Dendritic cell treated with granulocyte-macrophage colony-stimulating factor and Interleukin-4, amounts not matched to agents 40 ng/mL and 50 ng/mL, for 4 days (primary cell): ENCODE data around the gene EFNA1.

Experiments used
- H3K27ac Mint-ChIP-seq: one replicate; pipeline ENCODE4 v1.8.0; 2022; ENCODE audit warnings: mild to moderate bottlenecking, mixed read lengths
- H3K27me3 Mint-ChIP-seq: one replicate; pipeline ENCODE4 v1.8.0; 2022; ENCODE audit warnings: mild to moderate bottlenecking, mixed read lengths
- H3K36me3 Mint-ChIP-seq: one replicate; pipeline ENCODE4 v1.8.0; 2022; ENCODE audit warnings: low read depth, mixed read lengths
- H3K4me1 Mint-ChIP-seq: one replicate; pipeline ENCODE4 v1.8.0; 2022; ENCODE audit warnings: low read depth, mixed read lengths
- H3K4me3 Mint-ChIP-seq: one replicate; pipeline ENCODE4 v1.8.0; 2022; ENCODE audit warnings: mild to moderate bottlenecking, moderate library complexity, mixed read lengths
- H3K9me3 Mint-ChIP-seq: one replicate; pipeline ENCODE4 v1.8.0; 2022; ENCODE audit warnings: mixed read lengths
- intact Hi-C: fragments of 100-400 bp; cut with micrococcal nuclease; formaldehyde crosslinking; loops from one replicate; pipeline ENCODE4 v1.15.0; 2022

The EFNA1 gene

DNA sequence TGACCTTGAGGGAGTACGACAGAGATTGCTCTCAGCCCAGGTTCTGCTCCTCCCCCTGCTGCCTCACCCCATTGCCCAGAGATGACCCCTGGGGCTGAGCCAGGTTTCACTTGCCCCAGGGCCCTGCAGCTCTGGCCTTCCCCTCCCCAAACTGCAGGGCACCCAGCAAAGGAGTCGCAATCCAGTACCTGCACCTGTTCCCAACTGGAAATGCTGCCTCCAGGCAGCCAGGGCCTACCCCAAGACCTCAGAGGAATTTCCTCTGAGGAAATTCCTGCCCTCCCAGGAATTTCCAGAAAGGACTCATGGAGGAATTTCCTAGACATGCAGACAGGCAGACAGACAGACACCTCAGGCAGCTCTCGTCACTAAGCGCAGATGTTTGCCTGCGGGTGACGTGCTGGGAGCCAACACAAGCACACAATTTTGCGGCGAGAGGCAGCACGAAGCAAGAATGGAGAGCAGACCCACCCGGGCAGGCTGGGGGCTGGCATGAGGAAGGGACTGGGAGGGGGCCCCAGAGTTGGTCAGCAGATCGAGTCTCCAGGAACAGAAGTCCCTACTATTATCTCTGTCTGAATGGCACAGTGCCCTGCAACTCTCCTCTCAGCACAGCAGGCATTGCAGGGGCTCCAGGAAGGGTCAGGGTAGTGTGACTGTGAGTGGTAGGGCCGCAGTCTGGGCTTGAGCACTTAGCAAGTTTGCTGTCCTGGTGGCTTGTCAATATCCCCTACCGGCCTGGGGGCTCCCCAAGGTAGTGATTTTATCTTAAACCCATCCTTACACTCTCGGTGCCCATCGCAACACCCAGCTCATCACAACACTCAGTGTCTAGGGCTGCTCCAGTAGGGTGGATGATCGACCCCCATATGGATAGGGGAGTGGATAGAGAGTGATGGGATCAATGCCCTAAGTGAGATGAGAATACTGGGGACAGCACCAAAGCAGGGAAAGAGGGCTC, 2.9 kb upstream of the EFNA1 start:
- H3K4me3 Mint-ChIP-seq, result no peak overlapping the region
- peaks cover 89% of the 10 kb centered on the region for H3K27me3 Mint-ChIP-seq
- intact Hi-C loops, result loop anchor here (5.0 kb wide), 1 partner anchor 43 kb away; no protein-coding TSS in a partner anchor

DNA sequence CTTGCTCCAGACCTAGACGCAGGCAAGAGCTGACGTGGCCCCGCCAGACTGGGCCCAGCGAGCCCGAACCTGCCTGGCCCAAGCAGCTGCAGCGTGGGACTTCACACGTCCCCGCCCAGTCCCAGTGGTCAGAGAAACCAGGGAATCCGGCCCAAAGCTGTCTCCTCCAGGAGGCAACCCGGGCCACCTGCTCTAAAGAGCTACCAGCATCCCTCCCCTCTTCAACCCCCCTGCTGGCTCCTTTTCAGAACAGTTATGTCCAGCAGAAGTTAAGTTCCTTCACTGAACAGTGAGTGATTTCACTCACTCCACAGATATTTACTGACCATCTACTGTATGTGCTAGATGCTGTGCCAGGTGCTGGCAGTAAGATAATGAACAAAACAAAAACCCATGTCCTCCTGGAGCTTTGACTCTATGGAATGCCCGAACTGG, 2.1 kb upstream of the EFNA1 start:
- no peak overlapping the region for H3K27ac Mint-ChIP-seq
- intact Hi-C loops, result loop anchor here (5.0 kb wide), 1 partner anchor 42 kb away; no protein-coding TSS in a partner anchor
- peaks cover 90% of the 10 kb centered on the region for H3K27me3 Mint-ChIP-seq
- H3K4me1 Mint-ChIP-seq, result peaks cover 42% of the 10 kb centered on the region
- no peak overlapping the region for H3K4me3 Mint-ChIP-seq
- no peaks in the 10 kb centered on the region for H3K9me3 Mint-ChIP-seq
- H3K36me3 Mint-ChIP-seq, result no peaks in the 10 kb centered on the region

More for the DNA sequence above, 2.9 kb upstream of the EFNA1 start:
- no peaks in the 10 kb centered on the region for H3K36me3 Mint-ChIP-seq
- H3K4me1 Mint-ChIP-seq, result peaks cover 36% of the 10 kb centered on the region
- H3K9me3 Mint-ChIP-seq, result no peaks in the 10 kb centered on the region
- no peak overlapping the region for H3K27ac Mint-ChIP-seq

DNA sequence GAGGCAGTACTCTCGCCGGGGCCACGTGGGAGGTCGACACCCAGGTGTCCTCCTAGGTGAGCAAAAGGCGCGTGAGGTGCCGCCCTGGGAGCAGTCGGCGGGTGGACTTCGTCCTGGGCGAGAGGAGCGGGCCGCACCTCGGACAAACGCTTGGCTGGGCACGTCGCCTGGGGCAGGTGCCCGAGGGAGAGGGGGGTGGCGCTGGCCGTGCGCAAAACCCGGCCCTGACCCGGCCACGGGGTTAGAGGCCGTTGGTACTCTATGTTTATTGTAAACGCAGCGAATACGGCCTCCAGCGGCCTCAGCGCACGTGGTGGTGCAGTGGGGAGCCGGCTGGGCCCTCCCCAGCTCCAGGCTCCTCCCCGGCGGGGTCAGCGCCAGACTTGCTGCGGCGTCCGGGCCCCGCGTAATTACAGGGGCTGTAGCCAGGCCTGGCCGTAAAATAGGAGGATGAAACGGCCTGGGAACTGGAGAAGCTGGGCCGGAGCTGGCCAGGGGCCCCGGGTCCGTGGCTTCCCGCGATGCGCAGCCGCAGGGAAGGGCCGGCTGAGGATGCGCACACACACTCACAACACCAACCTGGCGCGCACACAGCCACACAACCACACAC, 1.6 kb upstream of the EFNA1 start:
- Mint-ChIP-seq H3K27me3 (peaks cover 90% of the 10 kb centered on the region), H3K9me3 (no peaks in the 10 kb centered on the region), H3K36me3 (no peaks in the 10 kb centered on the region), H3K4me1 (peaks cover 45% of the 10 kb centered on the region), H3K27ac (no peak overlapping the region), H3K4me3 (no peak overlapping the region)
- intact Hi-C loops, result loop anchor here (5.0 kb wide), 1 partner anchor 41 kb away; no protein-coding TSS in a partner anchor

DNA sequence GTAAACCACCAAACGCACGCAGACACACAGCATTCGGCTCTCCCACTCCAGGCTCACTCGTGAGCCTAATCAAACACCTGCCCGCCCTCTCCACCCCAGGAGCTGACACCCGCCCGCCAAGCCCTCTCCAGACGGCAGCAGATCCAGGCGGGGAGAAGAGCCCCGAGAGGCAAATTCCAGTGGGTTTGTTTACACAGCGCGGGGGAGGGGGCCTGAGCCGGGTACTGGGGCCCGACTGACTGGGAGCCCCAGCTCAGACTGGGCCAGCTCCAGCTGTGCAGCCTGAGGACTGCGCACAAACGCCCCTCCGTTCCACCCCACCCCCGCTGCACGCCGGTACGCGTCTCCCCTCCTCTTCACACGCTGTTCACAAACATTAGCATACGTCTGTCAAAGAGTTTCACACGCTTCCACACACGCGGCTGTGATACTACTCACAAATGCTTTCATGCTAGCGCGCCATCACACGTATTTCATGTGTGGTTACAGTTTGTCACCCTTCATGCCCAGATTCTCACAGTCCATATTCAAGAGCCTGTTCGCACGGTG, 1.0 kb upstream of the EFNA1 start:
- H3K27me3 Mint-ChIP-seq, result peaks cover 88% of the 10 kb centered on the region
- peak overlapping the region; percentile 49 for H3K4me3 Mint-ChIP-seq
- intact Hi-C loops, result loop anchor here (5.0 kb wide), 1 partner anchor 41 kb away; no protein-coding TSS in a partner anchor
- peak overlapping the region; percentile 12 for H3K27ac Mint-ChIP-seq
- no peaks in the 10 kb centered on the region for H3K36me3 Mint-ChIP-seq
- peaks cover 46% of the 10 kb centered on the region for H3K4me1 Mint-ChIP-seq
- no peaks in the 10 kb centered on the region for H3K9me3 Mint-ChIP-seq

DNA sequence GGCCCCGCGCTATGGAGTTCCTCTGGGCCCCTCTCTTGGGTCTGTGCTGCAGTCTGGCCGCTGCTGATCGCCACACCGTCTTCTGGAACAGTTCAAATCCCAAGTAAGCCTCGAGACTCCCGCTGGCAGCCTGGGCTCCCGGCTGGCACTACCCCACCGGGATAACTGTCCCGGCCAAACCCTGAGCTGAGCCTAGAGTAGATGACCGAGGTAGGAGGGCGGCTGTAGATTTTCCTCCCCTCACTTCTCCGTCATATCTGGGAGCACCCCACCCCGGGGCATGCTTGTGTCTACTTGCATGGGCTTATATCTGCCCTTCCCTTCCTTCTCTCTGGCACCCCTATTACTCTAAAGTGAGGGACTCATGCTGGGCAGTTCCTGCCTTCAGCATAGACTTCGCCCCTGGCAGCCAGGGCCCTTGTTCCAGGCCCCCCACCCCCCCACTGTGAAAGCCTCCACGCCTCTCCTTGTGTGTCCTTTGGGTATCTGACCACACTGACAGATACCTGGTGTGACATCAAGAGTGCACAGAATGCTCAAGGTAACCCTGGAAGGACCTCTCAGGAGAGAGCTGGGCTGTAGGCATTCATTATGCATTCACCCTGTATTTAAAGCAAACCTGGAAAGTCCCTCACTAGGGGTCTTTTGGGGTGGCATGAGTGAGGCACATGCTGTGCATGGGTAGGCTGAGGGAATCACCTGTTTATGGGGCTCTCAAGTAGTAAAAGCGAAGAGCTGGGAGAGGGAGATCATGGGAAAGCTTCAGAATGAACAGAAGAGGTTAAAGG, 485 bp downstream of the EFNA1 start:
- intact Hi-C loops, result loop anchor here (5.0 kb wide), 1 partner anchor 39 kb away; no protein-coding TSS in a partner anchor
- Mint-ChIP-seq H3K9me3 (no peaks in the 10 kb centered on the region), H3K27ac (peak overlapping the region; percentile 7), H3K27me3 (peaks cover 82% of the 10 kb centered on the region), H3K36me3 (no peaks in the 10 kb centered on the region), H3K4me1 (peaks cover 54% of the 10 kb centered on the region), H3K4me3 (peak overlapping the region; percentile 49)

DNA sequence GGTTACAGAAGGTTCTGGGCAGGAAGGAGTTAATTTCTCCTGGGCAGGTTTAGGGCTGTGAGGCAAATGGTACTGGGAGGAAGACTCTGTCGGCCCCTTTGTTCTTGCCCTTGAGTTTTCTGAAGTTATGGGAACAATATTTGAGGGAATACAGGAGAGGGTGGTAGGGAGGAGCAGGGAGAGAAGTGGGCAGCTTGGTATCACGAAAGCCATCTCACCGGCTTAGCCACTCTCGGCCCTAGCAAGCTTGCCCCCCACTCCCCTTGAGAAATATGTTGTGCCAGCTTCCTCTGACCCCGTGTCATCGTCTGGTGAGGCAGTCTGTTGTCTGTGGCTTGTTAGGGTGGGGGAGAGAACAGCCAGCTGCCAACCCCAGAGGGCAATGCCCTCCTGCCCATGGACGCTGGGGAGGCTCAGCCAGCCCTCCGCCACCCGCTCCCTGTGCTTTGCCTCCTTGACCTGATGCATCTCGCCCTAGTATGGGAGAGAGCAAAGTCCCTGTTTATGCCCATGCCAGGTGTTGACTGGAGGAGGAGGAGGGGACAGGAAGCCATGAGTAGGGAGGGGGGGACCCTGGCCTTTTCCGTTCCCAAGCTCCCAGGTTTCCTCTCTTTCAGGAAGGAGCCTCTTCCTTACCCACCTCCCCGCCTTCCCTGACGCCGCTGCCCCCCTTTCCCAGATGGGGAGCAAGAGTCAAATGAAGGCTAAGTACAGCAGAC, 1.2 kb downstream of the EFNA1 start:
- intact Hi-C loops, result loop anchor here (5.0 kb wide), 1 partner anchor 38 kb away; no protein-coding TSS in a partner anchor
- Mint-ChIP-seq H3K27ac (peak overlapping the region; percentile 7), H3K4me1 (peaks cover 61% of the 10 kb centered on the region), H3K36me3 (no peaks in the 10 kb centered on the region), H3K4me3 (no peak overlapping the region), H3K9me3 (no peaks in the 10 kb centered on the region), H3K27me3 (peaks cover 77% of the 10 kb centered on the region)

DNA sequence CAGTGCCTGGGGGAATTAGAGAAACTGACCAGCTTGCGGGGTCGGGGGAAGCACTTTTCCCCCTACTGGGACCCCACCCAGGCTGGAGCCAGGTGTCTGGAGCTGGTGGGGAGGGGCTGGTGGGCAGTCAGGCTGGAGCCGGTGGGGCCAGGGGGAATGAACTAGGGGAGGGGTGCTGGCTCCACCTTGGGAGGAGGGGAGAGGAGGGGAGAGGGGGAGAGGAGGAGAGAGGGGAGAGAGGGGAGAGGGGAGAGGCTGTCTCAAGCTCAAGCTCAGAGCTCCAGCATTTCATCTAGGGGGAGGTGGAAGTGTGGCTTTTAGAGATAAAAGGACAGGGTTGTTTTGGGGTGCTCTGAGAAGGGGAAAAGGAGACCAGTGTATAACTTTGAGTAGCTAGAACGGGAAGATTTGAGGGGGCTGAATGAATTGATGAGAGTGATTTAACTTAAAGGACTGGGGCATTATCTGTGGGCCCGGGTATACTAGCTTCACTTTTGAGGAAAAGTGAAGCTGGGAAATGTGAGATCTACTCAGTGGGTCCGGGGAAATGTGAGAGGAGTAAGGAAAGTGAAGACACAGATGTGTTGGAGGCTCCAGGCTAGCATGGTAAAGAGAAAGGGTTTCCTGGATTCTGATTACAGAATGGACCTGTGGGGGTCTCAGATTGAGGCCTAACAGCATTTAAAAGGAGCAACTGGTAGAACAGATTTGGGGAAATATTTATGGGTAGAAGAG, 2.8 kb downstream of the EFNA1 start:
- Mint-ChIP-seq H3K36me3 (peaks cover 4% of the 10 kb centered on the region), H3K4me3 (no peak overlapping the region), H3K27ac (no peak overlapping the region), H3K9me3 (no peaks in the 10 kb centered on the region), H3K4me1 (peaks cover 76% of the 10 kb centered on the region), H3K27me3 (peaks cover 61% of the 10 kb centered on the region)
- intact Hi-C loops, result no loop called here

DNA sequence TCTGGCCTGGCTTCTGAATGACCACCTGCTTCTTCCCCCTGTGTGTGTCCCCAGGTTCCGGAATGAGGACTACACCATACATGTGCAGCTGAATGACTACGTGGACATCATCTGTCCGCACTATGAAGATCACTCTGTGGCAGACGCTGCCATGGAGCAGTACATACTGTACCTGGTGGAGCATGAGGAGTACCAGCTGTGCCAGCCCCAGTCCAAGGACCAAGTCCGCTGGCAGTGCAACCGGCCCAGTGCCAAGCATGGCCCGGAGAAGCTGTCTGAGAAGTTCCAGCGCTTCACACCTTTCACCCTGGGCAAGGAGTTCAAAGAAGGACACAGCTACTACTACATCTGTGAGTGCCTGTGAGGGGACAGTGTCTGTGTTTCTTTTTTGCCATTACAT, 3.6 kb downstream of the EFNA1 start:
- Mint-ChIP-seq H3K4me1 (peaks cover 81% of the 10 kb centered on the region), H3K36me3 (peaks cover 11% of the 10 kb centered on the region), H3K4me3 (no peak overlapping the region), H3K27me3 (peaks cover 54% of the 10 kb centered on the region), H3K9me3 (no peaks in the 10 kb centered on the region), H3K27ac (no peak overlapping the region)
- intact Hi-C loops, result no loop called here

DNA sequence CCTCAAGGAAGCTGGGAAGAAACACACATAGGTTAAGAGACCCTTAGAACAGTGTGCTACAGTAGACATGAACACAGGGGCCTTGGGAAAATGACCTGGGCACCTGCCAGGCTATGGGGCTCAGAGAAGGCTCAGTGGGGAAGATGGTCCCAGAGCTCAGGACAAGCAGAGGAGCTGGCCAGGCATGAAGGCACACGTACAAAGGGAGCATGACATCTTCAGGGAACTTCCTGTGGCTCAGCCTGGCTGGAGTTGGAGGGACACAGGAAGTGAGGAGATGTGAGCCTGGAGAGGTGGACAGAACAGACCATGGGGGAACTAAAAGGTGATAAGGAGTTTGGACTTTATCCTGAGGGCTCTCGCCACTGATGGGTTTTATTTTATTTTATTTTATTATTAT, 4.2 kb downstream of the EFNA1 start:
- Mint-ChIP-seq H3K27me3 (peaks cover 48% of the 10 kb centered on the region), H3K36me3 (peaks cover 14% of the 10 kb centered on the region), H3K4me3 (no peak overlapping the region), H3K9me3 (no peaks in the 10 kb centered on the region), H3K4me1 (peaks cover 80% of the 10 kb centered on the region), H3K27ac (no peak overlapping the region)
- intact Hi-C loops, result no loop called here

DNA sequence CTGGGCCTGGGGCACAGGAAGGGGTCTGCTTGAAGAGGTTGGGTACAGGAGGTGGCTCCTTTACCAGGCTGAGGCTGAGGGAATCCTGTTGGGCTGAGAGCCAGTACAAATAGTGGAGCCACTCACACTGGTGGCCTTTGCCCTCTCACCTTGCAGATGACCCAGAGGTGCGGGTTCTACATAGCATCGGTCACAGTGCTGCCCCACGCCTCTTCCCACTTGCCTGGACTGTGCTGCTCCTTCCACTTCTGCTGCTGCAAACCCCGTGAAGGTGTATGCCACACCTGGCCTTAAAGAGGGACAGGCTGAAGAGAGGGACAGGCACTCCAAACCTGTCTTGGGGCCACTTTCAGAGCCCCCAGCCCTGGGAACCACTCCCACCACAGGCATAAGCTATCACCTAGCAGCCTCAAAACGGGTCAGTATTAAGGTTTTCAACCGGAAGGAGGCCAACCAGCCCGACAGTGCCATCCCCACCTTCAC, 6.2 kb downstream of the EFNA1 start:
- H3K4me3 Mint-ChIP-seq, result no peak overlapping the region
- peaks cover 30% of the 10 kb centered on the region for H3K27me3 Mint-ChIP-seq
- intact Hi-C loops, result no loop called here
- H3K9me3 Mint-ChIP-seq, result no peaks in the 10 kb centered on the region
- H3K4me1 Mint-ChIP-seq, result peaks cover 79% of the 10 kb centered on the region
- H3K27ac Mint-ChIP-seq, result peak overlapping the region; percentile 99
- H3K36me3 Mint-ChIP-seq, result peaks cover 34% of the 10 kb centered on the region

DNA sequence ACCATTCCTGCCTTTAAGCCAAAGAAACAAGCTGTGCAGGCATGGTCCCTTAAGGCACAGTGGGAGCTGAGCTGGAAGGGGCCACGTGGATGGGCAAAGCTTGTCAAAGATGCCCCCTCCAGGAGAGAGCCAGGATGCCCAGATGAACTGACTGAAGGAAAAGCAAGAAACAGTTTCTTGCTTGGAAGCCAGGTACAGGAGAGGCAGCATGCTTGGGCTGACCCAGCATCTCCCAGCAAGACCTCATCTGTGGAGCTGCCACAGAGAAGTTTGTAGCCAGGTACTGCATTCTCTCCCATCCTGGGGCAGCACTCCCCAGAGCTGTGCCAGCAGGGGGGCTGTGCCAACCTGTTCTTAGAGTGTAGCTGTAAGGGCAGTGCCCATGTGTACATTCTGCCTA, 6.6 kb downstream of the EFNA1 start:
- H3K4me1 Mint-ChIP-seq, result peaks cover 78% of the 10 kb centered on the region
- intact Hi-C loops, result no loop called here
- no peaks in the 10 kb centered on the region for H3K9me3 Mint-ChIP-seq
- H3K27me3 Mint-ChIP-seq, result peaks cover 25% of the 10 kb centered on the region
- H3K36me3 Mint-ChIP-seq, result peaks cover 36% of the 10 kb centered on the region
- H3K27ac Mint-ChIP-seq, result peak overlapping the region; percentile 99
- no peak overlapping the region for H3K4me3 Mint-ChIP-seq

DNA sequence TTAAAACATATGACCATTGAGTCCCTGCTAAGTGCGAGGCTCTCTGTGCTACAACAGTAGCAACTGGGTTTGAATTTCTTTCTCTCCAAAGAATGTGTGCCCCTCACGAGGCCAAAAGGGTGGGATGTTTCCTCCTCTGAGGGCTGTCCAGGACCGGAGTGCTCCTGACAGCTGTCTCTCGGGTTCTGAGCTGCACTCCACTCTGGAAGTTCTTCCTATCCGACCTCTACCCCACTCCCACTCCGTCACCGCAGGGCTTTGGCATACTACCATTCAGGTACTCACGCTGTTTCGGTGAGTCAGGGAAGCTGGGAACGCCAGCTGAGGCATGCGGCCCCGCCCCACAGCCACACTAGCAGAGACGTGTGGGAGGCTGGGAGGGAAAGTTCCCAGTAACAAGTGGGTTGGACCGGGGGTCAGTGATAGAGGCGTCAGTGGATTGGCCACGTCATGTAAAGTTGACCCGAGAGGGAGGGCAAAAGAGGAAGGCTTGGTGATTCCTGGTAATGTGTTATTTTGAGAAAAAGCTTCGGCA, 7.3 kb downstream of the EFNA1 start:
- Mint-ChIP-seq H3K27me3 (peaks cover 19% of the 10 kb centered on the region), H3K9me3 (no peaks in the 10 kb centered on the region), H3K27ac (peak overlapping the region; percentile 99), H3K4me1 (peaks cover 72% of the 10 kb centered on the region), H3K4me3 (peak overlapping the region; percentile 86), H3K36me3 (peaks cover 39% of the 10 kb centered on the region)
- intact Hi-C loops, result loop anchor here (5.0 kb wide), 1 partner anchor 33 kb away; no protein-coding TSS in a partner anchor
